SH-SY5Y (cell line): Measurements from ENCODE around the gene SPATA21.

ENCODE experiments used
- GATA2 ChIP-seq: IDR thresholded peaks from 2 replicates; pipeline ENCODE4 v1.6.1; 2011; ENCODE audit warnings: mild to moderate bottlenecking, low read depth, low read length
- GATA3 ChIP-seq: IDR thresholded peaks from 2 replicates; pipeline ENCODE4 v1.6.1; 2011; ENCODE audit warnings: low read depth, mild to moderate bottlenecking, low read length, moderate library complexity

- no peak for TF ChIP-seq GATA2
- no peak for TF ChIP-seq GATA3
These were observed 5.7 kb upstream of the SPATA21 start for GRCh38 chr1:16442941-16443340.
